ENCODE measurements around the gene DNM2.

The DNM2 gene

GRCh38 chr19:10773969-10774368, 56.1 kb downstream of the DNM2 start:
- DNase-seq (ENCODE audit: low read depth in 2 of 2): no peak

GRCh38 chr19:10774893-10775292, 57.0 kb downstream of the DNM2 start:
- DNase-seq (ENCODE audit: low read depth in 2 of 2): no peak

GRCh38 chr19:10776900-10777650, 59.2 kb downstream of the DNM2 start:
- no peak for DNase-seq (ENCODE audit: low read depth in 2 of 2)

GRCh38 chr19:10780368-10780767, 62.5 kb downstream of the DNM2 start:
- no peak for DNase-seq (ENCODE audit: low read depth in 2 of 2)

GRCh38 chr19:10782795-10783194, 64.9 kb downstream of the DNM2 start:
- no peak for DNase-seq (ENCODE audit: low read depth in 2 of 2)

DNA sequence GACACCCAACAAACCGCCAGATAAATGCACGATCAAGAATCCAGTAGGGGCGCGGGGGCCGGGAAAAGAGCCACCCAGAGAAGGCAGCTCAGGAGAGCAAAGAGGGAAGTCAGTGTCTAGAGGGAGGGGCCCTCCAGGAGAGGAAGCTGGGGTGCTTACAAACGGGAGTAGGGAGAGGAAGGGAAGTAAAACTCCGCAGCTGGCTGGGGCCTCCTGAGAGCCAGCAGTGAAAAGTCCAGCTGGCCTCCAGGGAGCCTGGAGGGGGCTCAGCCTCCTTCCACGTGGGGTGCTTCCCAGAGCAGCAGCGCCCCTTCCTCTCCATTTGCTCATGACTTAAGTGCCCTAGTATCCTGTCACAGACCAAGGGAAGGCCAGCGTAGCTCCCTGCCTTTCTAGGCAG, 66.4 kb downstream of the DNM2 start:
- no peak for DNase-seq (ENCODE audit: low read depth in 2 of 2)

- DNase-seq (ENCODE audit: low read depth in 2 of 2): no peak
Measured at GRCh38 chr19:10788146-10788545, 70.3 kb downstream of the DNM2 start.

DNA sequence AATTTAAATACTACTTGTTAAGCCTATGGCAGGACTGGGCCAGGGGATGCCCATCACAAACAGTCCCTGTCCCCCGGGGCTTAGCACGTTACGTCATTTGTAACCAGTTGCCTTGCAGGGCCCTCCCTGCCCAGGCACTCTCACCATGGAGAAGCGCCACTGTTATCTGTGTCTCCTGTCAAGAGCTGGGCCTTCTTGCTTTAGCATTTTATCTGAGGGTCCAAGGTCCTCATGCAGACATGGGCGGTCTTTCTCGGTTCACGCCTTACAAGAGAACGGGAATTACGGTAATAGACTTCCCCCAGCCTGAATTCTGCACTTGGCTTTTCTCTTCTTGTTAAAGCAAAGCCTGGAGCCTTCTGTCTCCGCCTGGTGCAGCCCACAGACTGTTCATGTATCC, 72.0 kb downstream of the DNM2 start:
- DNase-seq (ENCODE audit: low read depth in 2 of 2): no peak

DNA sequence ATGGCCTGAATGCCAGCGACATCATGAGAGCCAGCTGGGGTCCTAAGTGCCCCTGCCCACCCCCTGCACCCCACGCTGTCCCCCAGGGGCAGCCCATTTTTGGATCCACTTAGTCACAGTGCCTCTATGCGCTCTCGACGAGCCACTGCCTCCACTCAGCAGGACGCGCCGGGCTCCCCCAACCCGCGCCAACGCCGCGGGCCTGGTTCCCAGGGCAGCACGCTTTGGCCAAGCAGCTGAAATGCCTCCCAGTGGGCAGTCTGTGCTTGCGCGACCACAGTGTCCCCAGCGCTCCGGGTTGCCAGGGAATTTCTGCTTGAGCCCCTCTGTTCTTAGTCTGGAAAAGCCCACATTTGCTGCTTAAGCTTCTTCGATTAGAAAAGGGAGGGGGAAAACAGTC, 78.8 kb downstream of the DNM2 start:
- DNase-seq (ENCODE audit: low read depth in 2 of 2): no peak

DNA sequence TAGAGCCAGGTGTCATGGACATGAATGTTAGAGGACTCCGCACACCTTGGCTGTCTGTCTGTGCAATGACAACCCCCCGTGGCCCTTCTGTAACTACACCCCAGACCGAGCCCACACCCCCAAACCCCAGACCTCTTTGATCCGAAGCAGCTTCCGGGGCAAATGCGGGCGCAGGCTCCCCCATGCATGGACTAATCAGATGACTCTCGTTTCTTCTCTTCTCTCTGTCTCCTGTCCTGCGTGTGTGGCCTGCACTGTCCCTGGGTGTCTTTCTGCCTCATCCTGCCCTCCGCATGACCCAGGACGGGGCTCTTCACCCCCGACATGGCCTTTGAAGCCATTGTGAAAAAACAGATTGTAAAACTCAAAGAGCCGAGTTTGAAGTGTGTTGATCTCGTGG, 79.2 kb downstream of the DNM2 start:
- peak; percentile 6 to 32 for DNase-seq (ENCODE audit: low read depth in 2 of 2)

DNA sequence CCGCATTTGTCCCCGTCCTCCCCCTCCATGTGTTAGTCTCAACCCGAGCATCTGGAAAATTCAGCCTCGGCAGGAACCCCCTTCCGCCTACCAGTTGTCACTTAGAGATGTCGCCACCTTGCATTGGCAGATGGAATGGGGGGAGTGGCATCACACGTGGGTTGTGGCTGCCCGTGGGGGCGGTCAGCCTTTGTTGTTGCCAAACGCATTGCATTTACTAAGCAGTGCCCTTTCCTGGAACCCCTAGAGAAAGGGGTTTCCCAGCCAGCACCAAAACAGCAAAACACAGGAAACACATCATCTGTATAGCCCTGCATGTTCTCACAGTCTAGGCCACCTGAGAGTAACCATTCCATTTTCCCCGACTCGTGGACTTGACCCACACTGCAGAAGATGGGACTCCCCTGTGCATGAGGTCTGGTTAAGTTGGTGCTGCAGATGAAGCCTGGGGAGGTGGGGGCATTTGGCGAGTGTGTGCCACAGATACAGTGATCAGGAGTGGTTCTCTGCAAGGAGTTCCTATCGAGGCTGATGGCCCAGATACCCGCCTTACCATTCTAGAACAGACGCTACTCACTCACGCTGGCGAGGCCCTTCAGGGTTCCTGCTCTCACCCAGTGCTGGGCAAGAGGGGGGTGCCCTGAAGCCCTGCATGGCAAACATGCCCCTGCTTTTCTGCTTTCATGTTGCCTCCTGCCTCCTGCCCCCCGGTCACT, 79.8 kb downstream of the DNM2 start:
- DNase-seq (ENCODE audit: low read depth in 2 of 2): peak; percentile 68 to 83

- no peak for DNase-seq (ENCODE audit: low read depth in 2 of 2)
Measured at GRCh38 chr19:10800488-10800887, 82.6 kb downstream of the DNM2 start.

- no peak for DNase-seq (ENCODE audit: low read depth in 2 of 2)
Measured at GRCh38 chr19:10802479-10802878, 84.6 kb downstream of the DNM2 start.

GRCh38 chr19:10803252-10803651, 85.4 kb downstream of the DNM2 start:
- DNase-seq (ENCODE audit: low read depth in 2 of 2): no peak

DNA sequence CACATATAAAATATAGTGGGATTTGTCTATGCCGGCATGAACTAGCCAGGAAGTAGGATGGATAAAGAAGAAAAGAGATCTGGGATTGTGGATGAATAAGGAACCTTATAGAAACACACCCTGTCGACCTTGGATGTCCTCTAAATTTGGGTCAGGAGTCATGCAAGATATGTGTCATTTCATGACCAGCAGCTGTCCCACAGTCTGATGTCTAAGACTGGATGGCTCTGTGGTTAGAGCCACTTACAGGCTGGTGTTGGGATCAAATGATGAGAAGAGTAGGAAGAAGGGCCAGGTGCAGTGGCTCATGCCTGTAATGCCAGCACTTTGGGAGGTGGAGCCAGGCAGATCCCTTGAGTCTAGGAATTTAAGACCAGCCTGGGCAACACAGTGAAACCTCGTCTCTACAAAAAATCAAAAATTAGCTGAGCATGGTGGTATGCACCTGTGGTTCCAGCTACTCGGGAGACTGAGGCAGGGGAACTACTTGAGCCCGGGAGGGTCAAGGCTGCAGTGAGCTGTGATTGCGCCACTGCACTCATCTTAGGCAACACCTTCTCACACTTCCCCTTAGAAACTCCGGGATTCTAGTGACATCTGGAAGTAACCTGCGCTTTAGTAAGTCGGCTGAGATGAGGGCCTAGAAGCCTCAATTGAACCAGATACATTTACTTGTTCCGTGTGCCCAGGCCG, 87.3 kb downstream of the DNM2 start:
- DNase-seq (ENCODE audit: low read depth in 2 of 2): no peak

- no peak for DNase-seq (ENCODE audit: low read depth in 2 of 2)
Measured at GRCh38 chr19:10805758-10806247, 87.9 kb downstream of the DNM2 start.

DNA sequence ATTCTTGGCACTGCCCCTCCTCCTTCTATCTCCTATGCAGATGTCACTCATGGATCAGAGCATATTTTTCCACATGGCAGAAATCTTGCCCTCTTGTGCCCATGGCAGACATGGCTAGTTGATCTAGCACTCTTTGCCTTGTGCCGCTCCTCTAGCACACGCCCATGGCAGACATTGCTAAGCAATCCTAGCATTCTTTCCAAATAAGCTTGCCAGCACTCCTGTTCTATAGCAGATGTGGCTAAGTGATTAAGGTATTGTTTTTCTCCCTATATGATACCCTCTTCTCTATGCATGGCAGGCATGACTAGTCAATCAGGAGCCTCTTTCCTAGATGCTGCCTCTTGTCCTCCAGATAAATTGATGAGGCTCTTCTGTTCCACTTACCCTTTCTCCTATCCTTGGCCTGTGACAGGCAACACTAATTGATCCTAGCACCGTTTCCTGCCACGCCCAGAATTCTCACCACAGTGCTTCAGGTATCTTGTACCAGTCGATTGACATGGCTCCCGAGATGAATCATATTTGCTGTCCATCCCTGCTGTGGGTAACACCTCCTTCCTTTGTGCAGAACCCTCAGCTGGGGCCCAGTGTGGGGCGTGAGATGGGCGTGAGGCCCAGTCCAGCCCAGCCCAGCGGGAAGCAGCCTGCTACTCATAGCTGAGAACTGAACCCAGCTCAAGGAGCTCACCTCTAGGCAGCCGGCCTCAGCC, 91.2 kb downstream of the DNM2 start:
- DNase-seq (ENCODE audit: low read depth in 2 of 2): no peak

DNA sequence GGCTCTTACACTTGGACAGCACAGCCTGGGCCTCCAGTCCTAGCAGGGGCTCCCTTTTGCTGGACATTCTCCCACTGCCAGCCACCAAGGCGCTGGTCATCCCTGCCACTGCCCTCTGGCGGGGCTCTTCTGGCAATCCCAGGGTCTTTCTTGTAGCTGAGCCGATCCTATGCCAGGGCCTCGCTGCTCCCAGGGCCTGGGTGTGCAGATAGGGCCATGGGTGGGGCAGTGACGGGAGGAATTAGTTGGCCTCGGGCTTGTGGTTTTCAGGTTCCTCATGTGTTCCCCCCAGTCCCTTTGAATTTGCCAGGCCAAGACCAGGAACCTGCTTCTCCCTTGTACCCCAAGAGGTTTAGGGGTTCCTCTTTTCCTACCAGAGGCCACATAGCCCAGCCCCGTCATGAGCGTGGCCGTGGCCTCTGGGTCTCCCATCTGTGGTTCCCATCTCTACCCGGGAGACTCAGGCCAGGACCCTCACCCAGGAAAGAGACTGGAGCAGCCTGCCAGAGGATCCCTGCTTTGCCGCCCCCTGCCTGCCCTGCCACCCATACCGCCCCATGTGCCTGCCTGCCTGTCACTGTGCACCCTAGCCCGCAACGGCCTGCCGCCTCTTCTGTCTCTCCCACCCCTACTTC, 91.9 kb downstream of the DNM2 start:
- no peak for DNase-seq (ENCODE audit: low read depth in 2 of 2)

DNA sequence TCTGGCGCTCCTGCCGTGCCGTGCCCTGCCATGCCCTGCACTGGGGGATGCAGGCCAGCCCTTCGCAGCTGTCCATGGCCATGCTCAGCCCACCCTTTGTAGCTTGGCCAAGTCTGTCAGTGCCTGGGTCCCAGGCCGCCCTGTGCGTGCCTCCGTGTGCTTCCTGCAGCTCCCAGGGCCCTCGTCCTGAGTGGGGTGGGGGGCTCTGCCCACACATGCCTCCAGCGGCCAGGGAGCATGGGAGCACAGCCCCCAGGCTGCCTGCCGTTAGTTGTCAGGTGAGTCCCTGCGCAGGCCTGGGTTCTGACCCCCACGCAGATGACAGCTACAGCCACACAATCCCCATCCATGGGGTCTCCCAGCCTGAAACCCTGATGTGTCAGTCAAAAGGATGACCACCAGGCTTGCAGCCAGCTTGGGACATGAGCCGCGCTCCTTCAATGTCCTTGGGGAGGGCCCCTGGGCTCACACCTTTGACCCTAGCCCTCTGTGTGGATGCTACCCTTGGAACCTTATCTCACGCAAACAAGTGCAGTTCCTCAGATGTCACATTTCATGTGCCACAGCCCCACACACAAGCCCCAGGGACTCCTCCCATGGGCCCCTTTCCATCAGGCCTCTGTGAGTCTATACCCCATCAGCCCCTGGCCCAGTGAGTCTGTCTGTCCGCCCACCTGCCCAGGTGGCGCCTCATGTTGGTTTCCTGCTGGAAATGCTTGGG, 93.7 kb downstream of the DNM2 start:
- DNase-seq (ENCODE audit: low read depth in 2 of 2): no peak

DNA sequence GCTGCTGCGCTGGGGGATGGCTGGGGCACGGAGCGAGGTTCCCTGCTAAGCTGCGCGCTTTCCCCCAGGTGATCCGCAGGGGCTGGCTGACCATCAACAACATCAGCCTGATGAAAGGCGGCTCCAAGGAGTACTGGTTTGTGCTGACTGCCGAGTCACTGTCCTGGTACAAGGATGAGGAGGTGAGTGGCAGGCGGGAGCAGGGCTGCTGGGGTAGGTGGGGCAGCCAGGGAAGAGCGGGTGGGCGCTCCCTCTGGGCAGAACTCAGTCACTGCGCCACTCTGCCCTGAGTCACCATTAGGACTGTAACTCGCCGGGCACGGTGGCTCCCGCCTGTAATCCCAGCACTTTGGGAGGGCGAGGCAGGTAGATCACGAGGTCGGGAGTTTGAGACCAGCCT, 94.3 kb downstream of the DNM2 start:
- no peak for DNase-seq (ENCODE audit: low read depth in 2 of 2)

GRCh38 chr19:10812902-10813404, 95.1 kb downstream of the DNM2 start:
- DNase-seq (ENCODE audit: low read depth in 2 of 2): no peak
